DMS153 treated with DMSO at 0.1 percent for 48 hours (cell line): Measurements from ENCODE around the gene PRPS1.
"Not testable (repeated sequence)": the region's sequence is repeated elsewhere in the genome, so short reads cannot be mapped to it uniquely, and the experiment has no call there.

Experiments used
- DNase-seq: peaks from one replicate; lab custom pipeline; 2025; ENCODE audit not compliant: unreplicated experiment; lab: John Stamatoyannopoulos, UW

The PRPS1 gene

DNA sequence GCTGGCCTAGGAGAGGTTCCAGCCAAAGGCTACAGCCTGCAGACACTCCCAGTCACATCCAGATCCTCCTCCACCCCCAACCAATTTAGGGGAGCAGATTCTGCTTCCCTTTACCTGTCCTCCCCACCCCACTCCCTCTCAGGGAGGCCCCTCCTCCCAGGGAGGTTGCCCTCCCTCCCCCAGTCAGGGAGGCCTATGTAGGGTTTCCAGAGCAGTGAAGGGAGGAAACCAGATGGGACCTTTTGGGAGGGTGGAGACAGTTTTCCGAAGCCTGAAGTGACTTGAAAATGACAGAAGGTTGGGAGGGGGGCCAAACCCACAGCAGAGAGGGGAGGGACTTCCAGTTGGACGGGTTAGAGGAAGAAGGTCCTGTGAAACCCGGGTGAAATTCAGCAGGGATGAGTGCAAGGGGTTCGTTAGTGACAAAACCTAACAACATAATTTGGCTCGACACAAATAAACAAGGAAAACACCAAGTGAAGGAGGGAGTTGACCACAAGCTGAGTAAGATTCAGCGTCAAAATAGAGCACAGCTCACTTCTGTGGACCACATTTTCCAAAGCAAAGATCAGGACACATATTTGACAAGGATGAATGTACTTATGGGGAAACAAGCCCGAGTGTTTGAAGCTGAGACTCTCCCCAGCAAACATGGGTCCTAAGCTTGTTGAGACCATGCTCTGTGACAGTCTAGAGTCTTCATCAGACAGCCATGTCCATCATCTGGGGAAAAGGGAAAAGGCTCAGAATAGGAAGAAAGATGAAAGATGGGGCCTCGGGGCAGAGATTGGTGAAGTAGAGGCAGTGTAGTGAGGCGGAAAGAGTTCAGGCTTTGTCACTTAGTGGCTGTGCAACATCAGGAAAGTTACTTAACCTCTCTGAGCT is 46.4 kb downstream of the PRPS1 start:
- DNase-seq = no peak

GRCh38 chrX:107675365-107675654 is 47.0 kb downstream of the PRPS1 start:
- DNase-seq = no peak

DNA sequence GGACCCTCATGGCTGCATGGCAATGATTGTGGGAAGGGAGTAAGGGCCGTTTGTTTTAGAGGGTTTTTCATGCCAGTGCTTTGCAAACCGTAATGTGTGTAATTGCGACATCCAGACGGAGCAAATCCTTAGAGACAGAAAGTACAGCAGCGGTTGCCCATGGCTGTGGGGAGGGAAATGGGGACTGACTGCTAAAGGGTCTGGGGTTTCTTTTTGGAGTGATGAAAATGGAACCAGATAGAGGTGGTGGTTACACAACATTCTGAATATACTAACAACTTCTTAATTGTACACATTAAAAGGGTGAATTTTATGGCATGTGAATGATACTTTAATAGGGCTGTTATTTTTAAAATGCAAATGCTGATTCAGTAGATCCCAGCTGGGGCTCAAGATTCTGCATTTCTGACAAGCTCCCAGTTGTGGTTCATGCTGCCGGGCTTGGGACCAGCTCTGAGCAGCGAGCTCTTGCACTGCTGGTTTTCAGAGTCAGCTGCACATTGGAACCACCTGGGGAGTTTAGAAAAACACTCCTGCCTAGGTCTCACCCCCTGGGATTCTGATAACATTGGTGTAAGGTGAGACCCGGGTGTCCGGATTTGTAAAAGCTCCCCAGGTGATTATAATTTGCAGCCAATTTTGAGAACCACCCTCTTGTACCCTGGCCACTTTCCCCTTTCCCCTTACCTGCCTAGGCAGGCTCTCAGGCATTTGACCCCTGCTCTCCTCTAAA is 47.7 kb downstream of the PRPS1 start:
- DNase-seq = no peak

DNA sequence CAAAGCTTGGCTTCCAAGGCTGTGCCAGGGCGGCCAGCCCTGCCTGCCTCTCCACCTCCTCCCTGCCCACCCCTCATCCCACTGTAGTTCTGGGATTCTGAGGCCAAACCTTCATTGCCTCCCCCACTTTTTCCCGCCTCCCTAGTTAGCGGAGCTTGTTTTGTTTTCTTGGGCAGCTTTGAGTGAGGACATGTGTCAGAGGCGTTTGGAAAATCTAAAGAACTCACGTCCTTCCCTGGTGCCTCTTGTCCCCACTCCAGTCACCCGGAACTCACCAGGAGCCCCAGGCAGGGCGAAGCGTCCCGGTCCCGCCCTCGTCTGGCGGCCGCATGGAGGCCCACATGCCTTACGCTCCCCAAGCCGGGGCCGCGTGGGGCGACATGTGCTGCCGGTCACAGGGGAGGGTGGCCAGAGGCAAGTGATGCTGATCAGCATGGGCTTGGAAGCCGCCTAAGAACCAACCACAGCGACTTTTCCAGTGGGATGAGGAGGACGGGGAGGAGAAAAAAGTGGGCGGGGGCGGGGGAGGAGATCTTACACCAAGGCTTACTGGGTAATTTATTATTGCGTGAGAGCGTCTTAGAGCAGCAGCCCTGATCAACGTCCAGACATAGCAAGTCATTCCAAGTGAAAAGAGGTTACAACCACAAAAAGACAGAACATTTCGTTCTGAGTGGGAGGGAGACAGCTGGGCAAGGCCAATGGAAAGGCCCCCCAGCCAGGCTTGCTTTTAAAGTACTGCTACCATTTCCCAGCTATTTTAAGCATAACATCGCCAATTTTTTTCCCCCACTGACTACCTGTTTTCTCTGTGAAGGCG is 48.5 kb downstream of the PRPS1 start:
- DNase-seq = no peak

DNA sequence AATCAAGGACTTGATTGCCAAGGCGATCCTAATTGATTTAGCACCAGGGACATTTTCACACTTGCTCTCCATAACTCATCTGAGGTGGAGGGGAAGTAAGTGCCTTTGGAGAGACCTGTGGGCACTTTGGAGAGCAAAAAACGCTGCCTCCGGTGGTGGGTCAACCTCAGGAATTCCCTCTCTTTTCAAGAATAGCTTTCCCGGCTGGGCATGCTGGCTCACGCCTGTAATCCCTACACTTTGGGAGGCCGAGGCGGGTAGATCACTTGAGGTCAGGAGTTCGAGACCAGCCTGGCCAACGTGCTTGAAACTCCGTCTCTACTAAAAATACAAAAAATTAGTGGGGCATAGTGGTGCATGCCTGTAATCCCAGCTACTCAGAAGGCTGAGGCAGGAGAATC is 49.2 kb downstream of the PRPS1 start:
- no peak for DNase-seq

DNA sequence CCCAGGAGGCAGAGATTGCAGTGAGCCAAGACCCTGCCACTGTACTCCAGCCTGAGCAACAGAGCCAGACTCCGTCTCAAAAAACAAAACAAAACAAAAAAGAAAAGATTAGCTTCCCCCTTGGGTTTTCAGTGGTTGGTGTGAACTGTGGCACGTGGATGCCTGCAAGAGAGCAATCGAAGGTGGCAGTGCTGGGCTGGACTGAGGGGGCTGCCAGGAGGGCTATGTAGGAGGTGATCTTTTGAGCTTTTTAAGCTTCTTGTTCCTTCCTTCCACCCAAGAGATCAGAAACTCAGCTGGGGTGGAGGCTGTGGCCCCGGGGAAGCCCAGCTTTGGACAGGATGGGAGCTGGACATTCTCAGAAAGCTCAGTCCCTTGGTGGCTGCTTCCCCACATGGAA is 49.6 kb downstream of the PRPS1 start:
- no peak for DNase-seq

DNA sequence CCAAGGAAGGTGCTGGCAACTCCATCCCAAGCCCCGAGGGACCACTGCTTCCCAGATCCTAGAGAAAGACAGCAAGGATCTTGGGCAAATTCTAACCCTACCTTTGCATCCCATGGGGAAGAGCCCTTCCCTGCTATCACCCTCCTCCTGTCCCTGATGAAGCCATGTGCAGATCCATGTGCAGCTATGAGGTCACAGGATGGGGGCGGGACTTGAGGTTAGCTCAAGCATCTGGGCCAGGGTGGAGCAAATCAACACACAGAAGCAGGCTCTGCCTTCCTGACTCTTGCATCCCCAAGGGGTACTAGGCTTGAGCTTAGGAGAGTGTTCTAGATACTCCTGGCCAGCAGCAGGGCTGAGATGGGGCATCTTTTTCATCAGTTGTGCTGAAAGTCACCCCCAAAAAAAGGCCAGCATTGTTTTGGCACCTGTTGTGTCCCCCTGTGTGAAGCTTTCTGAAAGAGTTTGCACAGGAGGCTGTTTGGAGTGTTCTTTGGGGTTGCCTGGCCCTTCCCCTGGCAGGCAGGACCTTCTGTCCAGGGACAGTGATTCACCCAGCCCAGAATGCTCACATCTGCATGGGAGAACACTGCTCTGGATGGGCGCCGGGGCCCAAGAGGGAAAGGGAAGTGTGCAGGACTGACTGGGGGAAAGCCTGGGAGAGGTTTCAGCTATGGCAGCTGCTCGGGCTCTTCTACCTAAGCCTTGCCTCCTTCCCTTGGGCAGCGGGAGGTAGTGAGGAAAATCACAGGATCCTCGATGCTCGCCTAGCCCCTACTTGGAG is 50.8 kb downstream of the PRPS1 start:
- DNase-seq = no peak

DNA sequence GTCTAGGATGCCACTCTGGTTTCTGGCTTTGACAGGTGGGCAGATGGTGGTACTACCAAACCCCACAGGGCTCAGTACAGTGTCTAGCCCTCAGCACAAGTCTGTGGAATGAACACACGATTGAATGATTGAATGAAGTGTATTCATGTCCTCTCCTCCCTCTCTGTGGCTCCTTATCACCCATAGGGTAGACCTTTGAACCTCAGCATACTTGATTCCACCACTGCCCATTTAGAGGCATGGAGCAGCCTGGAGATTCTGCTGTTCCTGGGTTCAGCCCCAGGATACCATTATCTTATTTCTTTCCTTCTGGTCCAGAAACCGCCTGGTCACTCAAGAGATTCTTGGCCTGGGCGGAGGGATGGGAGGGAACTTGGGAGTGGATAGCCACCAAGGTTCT is 53.9 kb downstream of the PRPS1 start:
- no peak for DNase-seq

GRCh38 chrX:107683124-107683895 is 55.0 kb downstream of the PRPS1 start:
- no peak for DNase-seq

DNA sequence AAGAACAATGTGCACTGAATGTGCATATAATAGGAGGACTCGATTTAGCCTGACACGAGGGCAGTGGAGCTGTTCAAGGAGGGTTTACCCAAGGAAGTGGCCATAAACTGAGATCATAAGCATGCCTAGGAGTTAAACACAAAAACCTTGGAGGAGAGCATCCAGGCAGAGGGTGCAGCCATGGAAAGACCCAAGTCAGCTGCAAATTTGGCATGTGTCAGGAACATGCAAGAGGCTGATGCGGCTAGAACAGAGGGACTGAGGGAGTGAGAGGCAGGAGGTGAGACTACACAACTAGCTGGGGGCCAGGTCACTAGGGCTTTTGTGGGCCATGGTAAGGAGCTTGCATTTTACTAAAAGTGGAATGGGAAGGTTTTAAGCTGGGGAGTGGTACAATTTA is 55.6 kb downstream of the PRPS1 start:
- no peak for DNase-seq

DNA sequence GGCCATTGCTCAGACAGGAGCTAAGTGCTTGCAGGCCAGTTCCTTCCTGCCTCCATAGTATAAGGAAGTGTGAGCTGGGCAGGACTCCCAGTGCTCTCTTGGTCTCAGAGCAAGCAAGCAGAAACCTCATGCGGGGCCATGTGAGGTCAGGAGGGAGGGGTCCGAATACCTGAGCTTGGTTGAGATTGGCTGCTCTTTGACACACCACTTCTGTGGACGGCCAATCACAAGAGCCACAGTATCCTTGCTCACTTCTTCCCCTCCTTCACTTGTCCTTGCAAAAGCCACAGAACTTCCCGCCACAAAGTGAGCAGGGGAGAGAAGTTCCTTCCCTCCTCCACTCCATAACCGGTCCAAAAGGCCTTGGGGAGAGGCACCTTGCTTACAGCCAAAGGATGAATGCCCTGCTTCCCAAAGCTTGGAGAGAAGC is 56.7 kb downstream of the PRPS1 start:
- DNase-seq = no peak

DNA sequence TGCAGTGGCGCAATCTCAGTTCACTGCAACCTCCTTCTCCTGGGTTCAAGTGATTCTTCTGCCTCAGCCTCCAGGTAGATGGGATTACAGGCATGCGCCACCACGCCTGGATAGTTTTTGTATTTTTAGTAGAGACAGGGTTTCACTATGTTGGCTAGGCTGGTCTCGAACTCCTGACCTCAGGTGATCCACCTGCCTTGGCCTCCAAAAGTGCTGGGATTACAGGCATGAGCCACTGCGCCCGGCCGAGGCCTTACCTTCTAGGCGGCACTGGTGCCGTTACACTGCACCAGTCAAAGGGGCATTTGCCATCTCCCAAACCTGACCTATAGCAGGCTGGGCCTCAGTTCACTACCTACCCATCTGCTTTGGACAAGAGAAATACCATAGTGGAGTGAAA is 57.3 kb downstream of the PRPS1 start:
- DNase-seq = not testable (repeated sequence)

DNA sequence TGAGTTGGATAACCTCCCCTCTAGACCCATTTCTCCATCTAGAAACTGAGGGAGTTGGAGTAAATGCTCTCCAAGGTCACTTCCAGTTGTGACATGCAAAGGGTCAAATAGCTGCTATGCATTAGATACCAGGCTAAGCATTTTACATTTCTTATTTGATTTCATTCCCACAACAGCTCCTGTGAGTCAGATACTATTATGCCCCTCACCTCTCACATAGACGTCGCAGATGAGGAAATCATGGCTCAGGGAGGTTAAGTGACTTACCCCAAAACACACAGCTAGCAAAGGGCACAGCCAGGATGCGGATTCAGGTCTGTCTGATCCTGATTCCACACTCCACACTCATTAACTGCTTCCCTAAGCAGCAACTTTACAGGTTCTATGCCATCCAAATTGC is 57.7 kb downstream of the PRPS1 start:
- no peak for DNase-seq

- no peak for DNase-seq
These were observed 58.5 kb downstream of the PRPS1 start for GRCh38 chrX:107686792-107687191.

GRCh38 chrX:107687445-107687844 is 59.1 kb downstream of the PRPS1 start:
- DNase-seq = no peak

GRCh38 chrX:107691024-107691448 is 62.7 kb downstream of the PRPS1 start:
- no peak for DNase-seq

DNA sequence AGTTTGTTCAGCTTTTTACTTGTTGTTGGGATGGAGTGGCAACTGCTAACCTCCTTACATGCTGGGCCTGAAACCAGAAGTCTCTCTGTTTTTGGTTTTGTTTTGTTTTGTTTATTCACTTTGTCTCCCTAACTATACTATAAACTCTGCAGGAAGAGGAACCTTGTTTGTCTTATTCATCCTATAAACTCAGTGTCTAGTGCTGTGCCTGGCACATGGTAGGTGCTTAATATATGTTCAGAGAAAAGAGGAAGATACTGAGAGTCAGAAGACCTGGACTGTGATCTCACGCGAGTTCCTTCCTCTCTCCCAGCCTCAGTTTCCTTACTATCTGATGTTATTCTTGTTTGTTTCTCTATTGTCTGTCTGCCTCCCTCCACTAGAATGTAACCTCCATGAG is 71.3 kb downstream of the PRPS1 start:
- no peak for DNase-seq

GRCh38 chrX:107700317-107700774 is 72.0 kb downstream of the PRPS1 start:
- DNase-seq = no peak
